ENCODE data around the gene TRPM7.

Gene TRPM7

DNA sequence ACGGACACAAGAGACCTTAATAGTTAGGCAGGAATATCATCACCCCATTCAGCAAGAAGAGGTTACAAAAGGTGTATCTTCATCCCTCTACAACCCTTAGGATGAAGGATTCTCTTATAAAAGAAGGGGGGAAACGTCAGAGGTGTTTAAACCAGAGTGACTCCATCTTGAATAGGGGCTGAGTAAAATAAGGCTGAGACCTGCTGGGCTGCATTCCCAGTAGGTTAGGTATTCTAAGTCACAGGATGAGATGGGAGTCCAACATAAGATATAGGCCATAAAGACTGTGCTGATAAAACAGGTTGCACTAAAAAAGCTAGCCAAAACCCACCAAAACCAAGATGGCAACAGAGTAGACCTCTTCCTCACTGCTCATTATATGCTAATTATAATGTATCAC lies 16.5 kb downstream of the TRPM7 start:
- TF ChIP-seq, protein P1, sequence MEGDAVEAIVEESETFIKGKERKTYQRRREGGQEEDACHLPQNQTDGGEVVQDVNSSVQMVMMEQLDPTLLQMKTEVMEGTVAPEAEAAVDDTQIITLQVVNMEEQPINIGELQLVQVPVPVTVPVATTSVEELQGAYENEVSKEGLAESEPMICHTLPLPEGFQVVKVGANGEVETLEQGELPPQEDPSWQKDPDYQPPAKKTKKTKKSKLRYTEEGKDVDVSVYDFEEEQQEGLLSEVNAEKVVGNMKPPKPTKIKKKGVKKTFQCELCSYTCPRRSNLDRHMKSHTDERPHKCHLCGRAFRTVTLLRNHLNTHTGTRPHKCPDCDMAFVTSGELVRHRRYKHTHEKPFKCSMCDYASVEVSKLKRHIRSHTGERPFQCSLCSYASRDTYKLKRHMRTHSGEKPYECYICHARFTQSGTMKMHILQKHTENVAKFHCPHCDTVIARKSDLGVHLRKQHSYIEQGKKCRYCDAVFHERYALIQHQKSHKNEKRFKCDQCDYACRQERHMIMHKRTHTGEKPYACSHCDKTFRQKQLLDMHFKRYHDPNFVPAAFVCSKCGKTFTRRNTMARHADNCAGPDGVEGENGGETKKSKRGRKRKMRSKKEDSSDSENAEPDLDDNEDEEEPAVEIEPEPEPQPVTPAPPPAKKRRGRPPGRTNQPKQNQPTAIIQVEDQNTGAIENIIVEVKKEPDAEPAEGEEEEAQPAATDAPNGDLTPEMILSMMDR (conservative IDR thresholded peaks at IDR 0.05; ENCODE audit: low read depth): no peak
- no peak for DNase-seq (ENCODE audit: low spot score)
- ChIA-PET CTCF (no interaction called here), POLR2A (ENCODE audit: low non-redundant PET) (no interaction called here)
- H3K27ac ChIP-seq: no peak overlapping the region

GRCh38 chr15:50669611-50670010 lies 17.0 kb downstream of the TRPM7 start:
- TF ChIP-seq, protein P1 (conservative IDR thresholded peaks at IDR 0.05; ENCODE audit: low read depth): no peak
- CTCF ChIA-PET: no interaction called here
- POLR2A ChIA-PET (ENCODE audit: low non-redundant PET): no interaction called here
- DNase-seq (ENCODE audit: low spot score): no peak
- H3K27ac ChIP-seq: no peak overlapping the region

GRCh38 chr15:50665938-50666337 lies 20.7 kb downstream of the TRPM7 start:
- ChIA-PET CTCF (interaction anchor here (0.7 kb wide), 1 partner anchor 390 kb away, joined by 3 read pairs; no protein-coding TSS in a partner anchor), POLR2A (ENCODE audit: low non-redundant PET) (no interaction called here)
- no peak for DNase-seq (ENCODE audit: low spot score)
- H3K27ac ChIP-seq: peak overlapping the region; percentile 2; the same call in 1 of the 2 replicates
- TF ChIP-seq, protein P1 (conservative IDR thresholded peaks at IDR 0.05; ENCODE audit: low read depth): no peak

- ChIA-PET CTCF (interaction anchor here (1.0 kb wide), 1 partner anchor 9 kb away, joined by 3 read pairs; no protein-coding TSS in a partner anchor), POLR2A (ENCODE audit: low non-redundant PET) (no interaction called here)
- H3K27ac ChIP-seq: 0 out of 2 replicates have a peak overlapping the region, but pooled peaks have one; percentile 26
- TF ChIP-seq, protein P1 (conservative IDR thresholded peaks at IDR 0.05; ENCODE audit: low read depth): no peak
- DNase-seq (ENCODE audit: low spot score): no peak
Observed at GRCh38 chr15:50655555-50655954, 31.0 kb downstream of the TRPM7 start.

- CTCF ChIA-PET: no interaction called here
- DNase-seq (ENCODE audit: low spot score): peak; percentile 20
- TF ChIP-seq, protein P1 (conservative IDR thresholded peaks at IDR 0.05; ENCODE audit: low read depth): no peak
- peak overlapping the region; percentile 58 for H3K27ac ChIP-seq
- POLR2A ChIA-PET (ENCODE audit: low non-redundant PET): no interaction called here
Observed at GRCh38 chr15:50653156-50653743, 33.3 kb downstream of the TRPM7 start.

DNA sequence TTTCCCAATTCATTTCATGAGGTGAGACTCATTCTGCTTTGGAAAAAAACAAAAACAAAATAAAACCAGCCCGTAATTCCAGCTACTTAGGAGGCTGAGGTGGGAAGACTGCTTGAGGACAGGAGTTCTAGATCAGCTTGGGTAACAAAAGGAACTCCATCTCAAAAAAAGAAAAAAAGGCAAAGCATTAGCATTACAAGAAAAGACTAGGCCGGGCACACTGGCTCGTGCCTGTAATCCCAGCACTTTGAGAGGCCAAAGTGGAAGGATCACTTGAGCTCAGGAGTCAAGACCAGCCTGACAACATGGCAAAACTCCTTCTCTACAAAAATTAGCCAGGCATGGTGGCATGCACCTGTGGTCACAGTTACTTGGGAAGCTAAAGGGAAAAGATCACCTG lies 33.9 kb downstream of the TRPM7 start:
- H3K27ac ChIP-seq: peak overlapping the region; percentile 58
- TF ChIP-seq, protein P1 (conservative IDR thresholded peaks at IDR 0.05; ENCODE audit: low read depth): no peak
- ChIA-PET CTCF (no interaction called here), POLR2A (ENCODE audit: low non-redundant PET) (no interaction called here)
- no peak for DNase-seq (ENCODE audit: low spot score)

All from RWPE1 (cell line).